ENCODE results near the gene KLK11.

KLK11 gene

GRCh38 chr19:51026554-51026831 is at the start of gene KLK11:
TSS of gene KLK11 (minus strand) at chr19:51026616. CDS start at chr19:51025631, 985 bp downstream.
- no peak for DNase-seq

- no peak for DNase-seq
Measured at GRCh38 chr19:51075998-51076397, 49.6 kb upstream of the KLK11 start.

- no peak for DNase-seq
Measured at GRCh38 chr19:51071095-51071405, 44.6 kb upstream of the KLK11 start.

GRCh38 chr19:51070334-51071094 is 44.1 kb upstream of the KLK11 start:
- no peak for DNase-seq

- DNase-seq = no peak
Measured at GRCh38 chr19:51066393-51067186, 40.2 kb upstream of the KLK11 start.

GRCh38 chr19:51065221-51065960 is 39.0 kb upstream of the KLK11 start:
- no peak for DNase-seq

- no peak for DNase-seq
Measured at GRCh38 chr19:51064534-51065220, 38.3 kb upstream of the KLK11 start, which contains the start of gene KLK13. TSS of gene KLK13 (minus strand) at chr19:51065092. CDS start at chr19:51065067, 25 bp downstream.

- no peak for DNase-seq
Measured at GRCh38 chr19:51063664-51064063, 37.2 kb upstream of the KLK11 start.

GRCh38 chr19:51060973-51061372 is 34.6 kb upstream of the KLK11 start:
- DNase-seq = no peak

GRCh38 chr19:51060336-51060735 is 33.9 kb upstream of the KLK11 start:
- DNase-seq = no peak

GRCh38 chr19:51059715-51060114 is 33.3 kb upstream of the KLK11 start:
- no peak for DNase-seq

GRCh38 chr19:51055866-51056265 is 29.4 kb upstream of the KLK11 start:
- DNase-seq = no peak

- DNase-seq = no peak
Measured at GRCh38 chr19:51047031-51047335, 20.6 kb upstream of the KLK11 start.

- no peak for DNase-seq
Measured at GRCh38 chr19:51044327-51044726, 17.9 kb upstream of the KLK11 start.

GRCh38 chr19:51043497-51043896 is 17.1 kb upstream of the KLK11 start:
- DNase-seq = no peak

GRCh38 chr19:51040151-51040550 is 13.7 kb upstream of the KLK11 start:
- DNase-seq = no peak

- DNase-seq = no peak
Measured at GRCh38 chr19:51036519-51036918, 10.1 kb upstream of the KLK11 start.

GRCh38 chr19:51034704-51035103 is 8.3 kb upstream of the KLK11 start, which contains the start of gene KLK12:
TSS of gene KLK12 (minus strand) at chr19:51035002. CDS start at chr19:51034621, 381 bp downstream.
- DNase-seq = no peak

- no peak for DNase-seq
Measured at GRCh38 chr19:51031880-51032225, 5.4 kb upstream of the KLK11 start.

GRCh38 chr19:51031220-51031879 is 4.9 kb upstream of the KLK11 start:
- DNase-seq = no peak

GRCh38 chr19:51030631-51031030 is 4.2 kb upstream of the KLK11 start:
- DNase-seq = no peak

- DNase-seq = no peak
Measured at GRCh38 chr19:51029718-51030117, 3.3 kb upstream of the KLK11 start.

- DNase-seq = no peak
Measured at GRCh38 chr19:51027873-51028272, 1.5 kb upstream of the KLK11 start.

All from activated CD4-positive, alpha-beta T cell treated with anti-CD3 and anti-CD28 coated beads, Interleukin-2, amount 50 U/mL, for 16 hours (primary cell).